Karpas-422 (cell line): ENCODE data around the gene CSMD2. TPM values are rescaled to one million over a fixed set of nuclear protein-coding genes. Genes with fewer than 3 reads are reported as not detected.

ENCODE experiments used
- DNase-seq: peaks from one replicate; pipeline ENCODE4 v3.0.0-alpha.2; 2015
- H2AFZ ChIP-seq: fragments of 200-600 bp; sonication (generic); 2 replicates; pipeline ENCODE4 v1.6.1; 2014; ENCODE audit warnings: antibody characterized with exemption, low read length, mixed read lengths
- H3K27ac ChIP-seq: fragments of 200-600 bp; sonication (generic); 2 replicates; pipeline ENCODE4 v1.5.1; 2014; ENCODE audit warnings: mild to moderate bottlenecking, low read length, moderate library complexity
- H3K27me3 ChIP-seq: fragments of 200-600 bp; sonication (generic); 2 replicates; pipeline ENCODE4 v1.6.1; 2014; ENCODE audit warnings: low read length, mixed read lengths
- H3K36me3 ChIP-seq: fragments of 200-600 bp; sonication (generic); 2 replicates; pipeline ENCODE4 v1.6.1; 2014; ENCODE audit warnings: low read length, mixed read lengths; ENCODE audit not compliant: insufficient read depth
- H3K4me1 ChIP-seq: fragments of 200-600 bp; sonication (generic); 2 replicates; pipeline ENCODE4 v1.6.1; 2014; ENCODE audit warnings: mild to moderate bottlenecking, low read length, mixed read lengths
- H3K4me2 ChIP-seq: fragments of 200-600 bp; sonication (generic); 2 replicates; pipeline ENCODE4 v1.6.1; 2014; ENCODE audit warnings: low read length, low read depth, mild to moderate bottlenecking; ENCODE audit not compliant: poor library complexity, severe bottlenecking
- H3K4me3 ChIP-seq: fragments of 200-600 bp; sonication (generic); 2 replicates; pipeline ENCODE4 v1.5.1; 2014; ENCODE audit warnings: mild to moderate bottlenecking, antibody characterized with exemption, low read length, mixed read lengths
- H3K79me2 ChIP-seq: fragments of 200-600 bp; sonication (generic); 2 replicates; pipeline ENCODE4 v1.6.1; 2014; ENCODE audit warnings: mild to moderate bottlenecking, low read length, mixed read lengths
- H3K9ac ChIP-seq: fragments of 200-600 bp; sonication (generic); 2 replicates; pipeline ENCODE4 v1.6.0; 2014; ENCODE audit warnings: low read length
- H3K9me2 ChIP-seq: fragments of 200-600 bp; sonication (generic), shearing (Covaris generic); replicated peaks from 2 replicates; pipeline ENCODE4 v1.6.0; 2014; ENCODE audit warnings: mild to moderate bottlenecking, low read length, moderate library complexity; ENCODE audit not compliant: insufficient read depth
- H3K9me3 ChIP-seq: fragments of 300-700, 200-600 bp; sonication (generic); 2 replicates; pipeline ENCODE4 v1.6.1; 2014; ENCODE audit warnings: low read length, mixed read lengths
- H4K20me1 ChIP-seq: fragments of 200-600 bp; sonication (generic); 2 replicates; pipeline ENCODE4 v1.6.1; 2014; ENCODE audit warnings: mild to moderate bottlenecking, antibody characterized with exemption, low read length, low read depth; ENCODE audit not compliant: insufficient read depth
- total RNA-seq: library from RNA; depleted of rRNA; stranded (reverse); fragments of >200 nt; shearing (Covaris generic); gene quantifications from 2 replicates; pipeline ENCODE4 v1.2.3, GENCODE V29; 2014; ENCODE audit warnings: low replicate concordance

The CSMD2 gene
- total RNA-seq, 1 experiment from 2014 or later: 0.19 TPM

DNA sequence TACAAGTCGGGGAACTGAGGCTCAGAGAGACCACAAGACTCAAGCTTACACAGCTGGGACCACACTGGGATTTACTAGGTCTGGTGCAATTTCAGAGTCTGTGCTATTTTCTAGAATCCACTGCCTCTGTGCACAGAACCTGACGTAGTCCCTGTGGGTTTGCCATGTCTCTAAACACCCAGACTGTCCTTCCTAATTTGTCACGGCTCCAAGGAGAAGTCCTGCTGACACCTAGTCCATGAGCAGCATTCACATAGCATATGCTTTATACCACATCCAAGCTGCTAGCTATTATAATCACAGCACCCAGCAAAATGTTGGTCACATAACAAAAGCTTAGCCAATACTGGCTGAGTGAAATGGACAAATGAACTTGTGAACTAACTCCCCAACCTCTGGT is 380.2 kb downstream of the CSMD2 start:
- Histone ChIP-seq H3K9ac (no peak overlapping the region), H3K4me3 (no peak overlapping the region)
- DNase-seq: no peak

DNA sequence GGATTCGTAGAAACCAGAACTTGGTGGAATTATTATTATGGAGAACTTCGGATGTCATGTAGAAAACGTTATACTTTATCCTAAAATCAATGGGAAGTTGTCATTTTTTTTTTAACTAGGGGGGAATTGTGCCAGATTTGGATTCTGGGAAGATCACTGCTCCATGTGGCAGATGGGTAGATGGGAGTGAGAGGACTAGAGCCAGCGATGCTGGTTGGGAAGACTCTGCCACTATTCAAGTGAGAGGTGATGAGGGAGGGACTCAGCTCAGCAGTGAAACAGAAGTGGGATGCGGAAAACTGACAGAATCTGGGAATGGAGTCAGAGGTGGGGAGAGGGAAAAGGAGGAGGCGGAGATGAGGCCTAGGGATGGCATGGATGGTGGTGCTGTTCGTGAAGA is 382.3 kb downstream of the CSMD2 start:
- Histone ChIP-seq H3K79me2 (no peaks in the 10 kb centered on the region), H3K4me1 (peaks cover 17% of the 10 kb centered on the region), H3K27ac (no peak overlapping the region), H3K9me2 (no peaks in the 10 kb centered on the region), H3K9ac (no peak overlapping the region), H3K4me2 (no peak overlapping the region), H3K4me3 (no peak overlapping the region), H3K27me3 (no peaks in the 10 kb centered on the region), H4K20me1 (no peaks in the 10 kb centered on the region), H3K36me3 (no peaks in the 10 kb centered on the region), H2AFZ (no peak overlapping the region), H3K9me3 (no peaks in the 10 kb centered on the region)
- no peak for DNase-seq

More for the DNA sequence above, 380.2 kb downstream of the CSMD2 start:
- Histone ChIP-seq H4K20me1 (no peaks in the 10 kb centered on the region), H3K4me1 (peaks cover 13% of the 10 kb centered on the region), H3K4me2 (no peak overlapping the region), H3K9me2 (no peaks in the 10 kb centered on the region), H3K9me3 (no peaks in the 10 kb centered on the region), H3K27ac (no peak overlapping the region), H3K36me3 (no peaks in the 10 kb centered on the region), H3K27me3 (no peaks in the 10 kb centered on the region), H2AFZ (no peak overlapping the region), H3K79me2 (no peaks in the 10 kb centered on the region)

DNA sequence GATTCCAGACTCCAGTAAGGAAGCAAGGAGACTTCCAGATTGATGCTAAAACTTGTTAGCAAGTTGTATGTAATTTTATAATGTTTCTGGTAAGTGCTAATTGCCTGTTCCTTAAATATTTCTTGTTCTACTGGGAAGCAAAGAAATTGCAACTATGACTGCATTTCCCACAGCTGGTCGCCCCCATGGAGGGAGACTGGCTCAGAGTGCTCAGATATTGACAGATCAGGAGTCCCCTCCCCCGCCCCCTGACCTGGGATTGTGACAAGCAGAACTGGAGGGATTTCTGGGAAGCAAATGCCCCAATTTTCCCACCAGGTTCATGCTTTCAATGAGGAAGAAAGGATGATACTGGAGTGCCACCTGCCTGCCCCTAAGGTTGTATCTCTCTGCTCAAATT is 383.4 kb downstream of the CSMD2 start:
- Histone ChIP-seq H3K9me3 (no peaks in the 10 kb centered on the region), H3K4me2 (no peak overlapping the region), H3K36me3 (no peaks in the 10 kb centered on the region), H3K4me1 (peaks cover 17% of the 10 kb centered on the region), H3K79me2 (no peaks in the 10 kb centered on the region), H3K27ac (no peak overlapping the region), H3K4me3 (no peak overlapping the region), H4K20me1 (no peaks in the 10 kb centered on the region), H2AFZ (no peak overlapping the region), H3K9me2 (no peaks in the 10 kb centered on the region), H3K27me3 (no peaks in the 10 kb centered on the region), H3K9ac (no peak overlapping the region)
- DNase-seq: no peak

DNA sequence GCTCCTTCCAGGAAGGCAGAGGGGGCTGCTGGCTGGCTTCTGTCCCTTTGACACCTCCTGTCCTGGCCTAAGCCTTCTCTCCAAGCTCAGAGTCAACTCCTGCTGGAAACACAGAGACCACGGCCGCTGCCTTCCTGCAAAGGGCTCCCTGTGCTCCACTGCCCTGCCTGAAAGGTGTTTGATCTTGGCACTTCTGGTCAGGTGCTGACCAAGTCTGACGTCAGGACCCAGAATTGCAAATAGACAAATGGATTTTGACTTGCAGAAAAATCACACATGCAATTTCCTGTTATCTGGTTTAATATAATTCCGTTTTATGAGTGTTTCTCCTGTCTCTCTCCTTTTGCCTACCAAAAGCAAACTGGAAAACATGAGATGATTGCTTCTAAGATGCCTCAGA is 387.7 kb downstream of the CSMD2 start:
- Histone ChIP-seq H3K9me2 (no peaks in the 10 kb centered on the region), H3K4me1 (peaks cover 17% of the 10 kb centered on the region), H3K36me3 (no peaks in the 10 kb centered on the region), H3K4me2 (no peak overlapping the region), H4K20me1 (no peaks in the 10 kb centered on the region; the same call in 1 of the 2 replicates), H3K27me3 (no peaks in the 10 kb centered on the region), H3K9me3 (no peaks in the 10 kb centered on the region), H3K79me2 (no peaks in the 10 kb centered on the region), H3K27ac (no peak overlapping the region), H3K4me3 (no peak overlapping the region), H2AFZ (no peak overlapping the region), H3K9ac (no peak overlapping the region)
- no peak for DNase-seq

DNA sequence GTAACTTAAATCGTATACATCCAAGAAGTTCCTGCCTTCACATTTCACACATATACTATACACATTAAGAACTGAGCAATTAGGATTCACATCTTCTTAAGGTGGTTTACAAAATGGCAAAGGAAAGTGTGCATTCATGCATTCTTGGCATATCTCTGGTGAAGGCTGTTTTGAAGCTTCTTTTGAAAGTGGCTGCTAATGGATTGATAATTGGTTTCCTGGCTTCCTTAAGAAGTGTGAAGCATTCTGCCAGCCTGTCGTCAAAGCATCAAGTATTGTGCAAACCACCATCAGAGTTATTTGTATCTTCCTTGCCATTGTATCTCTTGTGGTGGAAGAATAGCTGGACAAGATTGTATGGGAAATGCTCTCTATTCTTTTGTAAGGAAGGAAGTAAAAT is 396.2 kb downstream of the CSMD2 start:
- H3K9me2 ChIP-seq: no peaks in the 10 kb centered on the region
- no peaks in the 10 kb centered on the region for H3K79me2 ChIP-seq
- no peak overlapping the region for H3K4me2 ChIP-seq
- no peaks in the 10 kb centered on the region for H3K36me3 ChIP-seq
- H3K27ac ChIP-seq: no peak overlapping the region
- no peaks in the 10 kb centered on the region for H3K27me3 ChIP-seq
- no peak for DNase-seq
- no peaks in the 10 kb centered on the region for H3K4me1 ChIP-seq
- H2AFZ ChIP-seq: no peak overlapping the region
- H3K9ac ChIP-seq: no peak overlapping the region
- no peaks in the 10 kb centered on the region for H3K9me3 ChIP-seq
- H3K4me3 ChIP-seq: no peak overlapping the region
- H4K20me1 ChIP-seq: no peaks in the 10 kb centered on the region; the same call in 1 of the 2 replicates

DNA sequence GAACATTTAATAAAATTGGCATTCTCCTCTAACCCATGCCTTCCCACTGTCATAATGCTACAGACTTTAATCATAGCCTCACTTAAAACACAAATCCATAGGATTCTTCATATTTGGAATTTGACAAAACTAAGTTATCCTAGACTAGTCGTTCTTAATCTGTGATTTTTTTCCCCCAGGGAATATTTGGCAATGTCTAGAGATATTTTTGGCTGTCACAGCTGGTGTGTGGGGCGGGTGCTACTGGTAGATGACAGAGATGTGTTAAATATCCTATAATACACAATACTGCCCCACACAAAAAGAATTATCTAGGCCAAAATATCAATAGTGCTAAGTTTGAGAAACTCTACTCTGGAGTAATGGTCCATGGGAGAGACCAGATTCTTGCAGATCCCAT is 396.9 kb downstream of the CSMD2 start:
- no peak overlapping the region for H3K27ac ChIP-seq
- no peak overlapping the region for H3K4me3 ChIP-seq
- H3K4me1 ChIP-seq: no peaks in the 10 kb centered on the region
- H3K4me2 ChIP-seq: no peak overlapping the region
- no peak for DNase-seq
- H3K9me2 ChIP-seq: no peaks in the 10 kb centered on the region
- H2AFZ ChIP-seq: no peak overlapping the region
- no peaks in the 10 kb centered on the region for H4K20me1 ChIP-seq
- no peak overlapping the region for H3K9ac ChIP-seq
- no peaks in the 10 kb centered on the region for H3K27me3 ChIP-seq
- no peaks in the 10 kb centered on the region for H3K9me3 ChIP-seq
- no peaks in the 10 kb centered on the region for H3K36me3 ChIP-seq
- H3K79me2 ChIP-seq: no peaks in the 10 kb centered on the region

DNA sequence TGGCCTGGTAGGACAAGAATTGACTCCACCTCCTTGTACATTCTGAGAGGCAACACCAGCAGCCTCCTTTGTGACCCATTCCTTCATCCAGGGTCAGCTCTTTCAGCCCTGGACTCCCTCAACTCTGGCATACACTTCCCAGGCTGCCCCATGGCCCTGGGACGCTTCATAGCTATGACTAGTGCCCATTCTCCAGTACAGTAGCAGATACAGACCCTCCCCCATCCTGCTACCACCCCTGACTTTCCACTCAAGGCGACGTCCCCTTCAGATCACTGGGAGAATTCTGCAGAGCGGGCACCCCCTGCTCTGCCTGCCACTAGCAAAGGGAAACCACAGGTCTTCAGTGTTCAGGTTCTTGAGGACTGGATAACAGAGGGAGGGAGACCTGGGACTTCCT is 400.9 kb downstream of the CSMD2 start:
- H3K9me3 ChIP-seq: no peaks in the 10 kb centered on the region
- no peaks in the 10 kb centered on the region for H3K27me3 ChIP-seq
- H4K20me1 ChIP-seq: no peaks in the 10 kb centered on the region
- no peaks in the 10 kb centered on the region for H3K4me1 ChIP-seq
- H3K9ac ChIP-seq: no peak overlapping the region
- H3K4me2 ChIP-seq: no peak overlapping the region
- no peak overlapping the region for H3K4me3 ChIP-seq
- H3K27ac ChIP-seq: no peak overlapping the region
- no peaks in the 10 kb centered on the region for H3K79me2 ChIP-seq
- no peak for DNase-seq
- H2AFZ ChIP-seq: no peak overlapping the region
- no peaks in the 10 kb centered on the region for H3K36me3 ChIP-seq
- no peaks in the 10 kb centered on the region for H3K9me2 ChIP-seq

DNA sequence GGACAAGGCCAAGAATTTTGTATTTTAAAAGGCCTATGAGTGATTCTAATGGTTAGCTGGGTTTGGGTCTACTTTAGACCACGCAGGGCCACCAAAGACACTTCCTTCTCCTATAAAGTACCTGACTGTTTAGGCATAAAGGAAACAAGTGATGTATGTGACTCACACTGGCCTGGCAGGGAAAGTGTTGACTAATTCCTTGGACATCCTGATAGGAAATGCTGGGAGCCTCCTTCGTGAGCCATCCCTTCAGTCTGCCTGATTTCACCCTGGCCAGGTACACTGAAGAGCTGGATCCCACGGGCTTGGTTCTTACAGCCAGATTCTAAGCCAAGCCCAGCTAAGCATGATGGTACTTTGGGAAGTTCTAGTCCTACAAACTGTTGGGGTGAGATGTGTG is 401.6 kb downstream of the CSMD2 start:
- H3K9ac ChIP-seq: no peak overlapping the region
- no peaks in the 10 kb centered on the region for H3K36me3 ChIP-seq
- no peak overlapping the region for H2AFZ ChIP-seq
- no peak overlapping the region for H3K27ac ChIP-seq
- H3K79me2 ChIP-seq: no peaks in the 10 kb centered on the region
- H3K4me1 ChIP-seq: no peaks in the 10 kb centered on the region
- H3K4me3 ChIP-seq: no peak overlapping the region
- H3K9me3 ChIP-seq: no peaks in the 10 kb centered on the region
- DNase-seq: no peak
- no peaks in the 10 kb centered on the region for H3K27me3 ChIP-seq
- no peaks in the 10 kb centered on the region for H3K9me2 ChIP-seq
- no peaks in the 10 kb centered on the region for H4K20me1 ChIP-seq
- H3K4me2 ChIP-seq: no peak overlapping the region

DNA sequence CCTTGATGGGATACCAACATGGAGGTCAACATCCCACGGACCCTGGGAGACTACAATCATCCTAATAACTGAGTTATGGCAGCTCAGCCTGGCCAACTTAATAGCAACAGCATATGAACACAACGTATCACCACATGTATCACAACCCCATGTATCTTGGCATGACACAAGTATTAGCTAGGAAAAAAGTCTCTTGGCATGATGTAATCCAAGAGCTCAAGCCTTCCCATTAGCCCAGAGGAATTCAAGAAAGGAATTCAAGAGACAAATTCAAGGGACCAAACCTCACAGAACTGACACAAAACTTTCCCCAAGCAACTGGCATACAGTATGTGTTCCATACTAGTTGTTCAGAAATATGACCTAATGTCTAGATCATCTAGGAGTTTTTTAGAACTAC is 402.1 kb downstream of the CSMD2 start:
- DNase-seq: no peak
- no peak overlapping the region for H3K9ac ChIP-seq
- no peaks in the 10 kb centered on the region for H3K9me2 ChIP-seq
- no peaks in the 10 kb centered on the region for H4K20me1 ChIP-seq
- H3K4me3 ChIP-seq: no peak overlapping the region
- H3K79me2 ChIP-seq: no peaks in the 10 kb centered on the region
- no peaks in the 10 kb centered on the region for H3K4me1 ChIP-seq
- H2AFZ ChIP-seq: no peak overlapping the region
- H3K36me3 ChIP-seq: no peaks in the 10 kb centered on the region
- no peaks in the 10 kb centered on the region for H3K27me3 ChIP-seq
- H3K27ac ChIP-seq: no peak overlapping the region
- H3K9me3 ChIP-seq: no peaks in the 10 kb centered on the region
- no peak overlapping the region for H3K4me2 ChIP-seq
